Stimulated activated naive CD8-positive, alpha-beta T cell treated with anti-CD3 and anti-CD28 coated beads, Interleukin-15, Interleukin-2, amounts not matched to agents 100 ng/mL and 50 ng/mL, for 24 hours (primary cell): ENCODE data around the gene SLC7A1.

ENCODE experiments used
- H3K27ac Mint-ChIP-seq: one replicate; pipeline ENCODE4 v1.8.0; 2021; ENCODE audit warnings: mild to moderate bottlenecking, mixed read lengths
- H3K27me3 Mint-ChIP-seq: one replicate; pipeline ENCODE4 v1.8.0; 2021; ENCODE audit warnings: mixed read lengths
- H3K36me3 Mint-ChIP-seq: one replicate; pipeline ENCODE4 v1.8.0; 2021; ENCODE audit warnings: low read depth, mixed read lengths
- H3K4me1 Mint-ChIP-seq: one replicate; pipeline ENCODE4 v1.8.0; 2021; ENCODE audit warnings: low read depth, mixed read lengths
- H3K4me3 Mint-ChIP-seq: one replicate; pipeline ENCODE4 v1.8.0; 2021; ENCODE audit warnings: mild to moderate bottlenecking, mixed read lengths
- H3K9me3 Mint-ChIP-seq: one replicate; pipeline ENCODE4 v1.8.0; 2021; ENCODE audit warnings: mixed read lengths

SLC7A1 gene

GRCh38 chr13:29520671-29521070 is 74.8 kb downstream of the SLC7A1 start:
- no peaks in the 10 kb centered on the region for H3K9me3 Mint-ChIP-seq
- no peak overlapping the region for H3K27ac Mint-ChIP-seq
- H3K4me1 Mint-ChIP-seq, result no peaks in the 10 kb centered on the region
- H3K27me3 Mint-ChIP-seq, result no peaks in the 10 kb centered on the region
- H3K36me3 Mint-ChIP-seq, result peaks cover 75% of the 10 kb centered on the region
- no peak overlapping the region for H3K4me3 Mint-ChIP-seq

GRCh38 chr13:29519921-29520320 is 75.6 kb downstream of the SLC7A1 start:
- no peaks in the 10 kb centered on the region for H3K4me1 Mint-ChIP-seq
- no peaks in the 10 kb centered on the region for H3K9me3 Mint-ChIP-seq
- H3K36me3 Mint-ChIP-seq, result peaks cover 69% of the 10 kb centered on the region
- peak overlapping the region; percentile 54 for H3K27ac Mint-ChIP-seq
- H3K4me3 Mint-ChIP-seq, result no peak overlapping the region
- no peaks in the 10 kb centered on the region for H3K27me3 Mint-ChIP-seq

GRCh38 chr13:29516880-29517279 is 78.6 kb downstream of the SLC7A1 start:
- Mint-ChIP-seq H3K27ac (no peak overlapping the region), H3K36me3 (peaks cover 61% of the 10 kb centered on the region), H3K4me1 (no peaks in the 10 kb centered on the region)

GRCh38 chr13:29516012-29516411 is 79.5 kb downstream of the SLC7A1 start:
- H3K36me3 Mint-ChIP-seq, result peaks cover 56% of the 10 kb centered on the region
- H3K27ac Mint-ChIP-seq, result no peak overlapping the region
- no peaks in the 10 kb centered on the region for H3K9me3 Mint-ChIP-seq
- no peak overlapping the region for H3K4me3 Mint-ChIP-seq
- H3K4me1 Mint-ChIP-seq, result no peaks in the 10 kb centered on the region
- no peaks in the 10 kb centered on the region for H3K27me3 Mint-ChIP-seq

More at GRCh38 chr13:29516880-29517279, 78.6 kb downstream of the SLC7A1 start:
- Mint-ChIP-seq H3K9me3 (no peaks in the 10 kb centered on the region), H3K4me3 (no peak overlapping the region), H3K27me3 (no peaks in the 10 kb centered on the region)

- peaks cover 50% of the 10 kb centered on the region for H3K36me3 Mint-ChIP-seq
Measured at GRCh38 chr13:29515372-29515771, 80.1 kb downstream of the SLC7A1 start.

GRCh38 chr13:29514720-29515310 is 80.7 kb downstream of the SLC7A1 start:
- Mint-ChIP-seq H3K27ac (no peak overlapping the region), H3K36me3 (peaks cover 44% of the 10 kb centered on the region), H3K9me3 (no peaks in the 10 kb centered on the region), H3K4me3 (no peak overlapping the region), H3K4me1 (no peaks in the 10 kb centered on the region), H3K27me3 (no peaks in the 10 kb centered on the region)

More at GRCh38 chr13:29515372-29515771, 80.1 kb downstream of the SLC7A1 start:
- no peak overlapping the region for H3K4me3 Mint-ChIP-seq
- no peaks in the 10 kb centered on the region for H3K27me3 Mint-ChIP-seq
- no peak overlapping the region for H3K27ac Mint-ChIP-seq
- H3K9me3 Mint-ChIP-seq, result no peaks in the 10 kb centered on the region
- no peaks in the 10 kb centered on the region for H3K4me1 Mint-ChIP-seq

GRCh38 chr13:29513981-29514719 is 81.3 kb downstream of the SLC7A1 start:
- no peak overlapping the region for H3K27ac Mint-ChIP-seq

GRCh38 chr13:29513002-29513980 is 82.2 kb downstream of the SLC7A1 start:
- H3K4me3 Mint-ChIP-seq, result no peak overlapping the region
- peaks cover 43% of the 10 kb centered on the region for H3K36me3 Mint-ChIP-seq
- H3K27me3 Mint-ChIP-seq, result no peaks in the 10 kb centered on the region
- no peaks in the 10 kb centered on the region for H3K4me1 Mint-ChIP-seq
- peak overlapping the region; percentile 33 for H3K27ac Mint-ChIP-seq
- H3K9me3 Mint-ChIP-seq, result no peaks in the 10 kb centered on the region

More at GRCh38 chr13:29513981-29514719, 81.3 kb downstream of the SLC7A1 start:
- no peaks in the 10 kb centered on the region for H3K27me3 Mint-ChIP-seq
- no peaks in the 10 kb centered on the region for H3K9me3 Mint-ChIP-seq
- H3K4me1 Mint-ChIP-seq, result no peaks in the 10 kb centered on the region
- no peak overlapping the region for H3K4me3 Mint-ChIP-seq
- H3K36me3 Mint-ChIP-seq, result peaks cover 43% of the 10 kb centered on the region

- H3K4me3 Mint-ChIP-seq, result no peak overlapping the region
- peak overlapping the region; percentile 71 for H3K27ac Mint-ChIP-seq
- no peaks in the 10 kb centered on the region for H3K4me1 Mint-ChIP-seq
- no peaks in the 10 kb centered on the region for H3K9me3 Mint-ChIP-seq
- H3K36me3 Mint-ChIP-seq, result peaks cover 37% of the 10 kb centered on the region
- no peaks in the 10 kb centered on the region for H3K27me3 Mint-ChIP-seq
Measured at GRCh38 chr13:29511980-29512379, 83.5 kb downstream of the SLC7A1 start.

GRCh38 chr13:29511106-29511796 is 84.2 kb downstream of the SLC7A1 start:
- Mint-ChIP-seq H3K27me3 (no peaks in the 10 kb centered on the region), H3K9me3 (no peaks in the 10 kb centered on the region), H3K4me3 (no peak overlapping the region), H3K4me1 (no peaks in the 10 kb centered on the region), H3K36me3 (peaks cover 31% of the 10 kb centered on the region), H3K27ac (peak overlapping the region; percentile 55)

- H3K27me3 Mint-ChIP-seq, result no peaks in the 10 kb centered on the region
- no peak overlapping the region for H3K4me3 Mint-ChIP-seq
- H3K4me1 Mint-ChIP-seq, result no peaks in the 10 kb centered on the region
- no peak overlapping the region for H3K27ac Mint-ChIP-seq
- no peaks in the 10 kb centered on the region for H3K9me3 Mint-ChIP-seq
- H3K36me3 Mint-ChIP-seq, result peaks cover 29% of the 10 kb centered on the region
Measured at GRCh38 chr13:29510651-29511084, 84.8 kb downstream of the SLC7A1 start.

GRCh38 chr13:29509999-29510589 is 85.4 kb downstream of the SLC7A1 start:
- Mint-ChIP-seq H3K9me3 (no peaks in the 10 kb centered on the region), H3K36me3 (peaks cover 29% of the 10 kb centered on the region), H3K27me3 (no peaks in the 10 kb centered on the region), H3K27ac (no peak overlapping the region), H3K4me1 (no peaks in the 10 kb centered on the region), H3K4me3 (no peak overlapping the region)

- Mint-ChIP-seq H3K36me3 (peaks cover 27% of the 10 kb centered on the region), H3K27me3 (no peaks in the 10 kb centered on the region), H3K9me3 (no peaks in the 10 kb centered on the region), H3K4me3 (no peak overlapping the region), H3K27ac (peak overlapping the region; percentile 11), H3K4me1 (no peaks in the 10 kb centered on the region)
Measured at GRCh38 chr13:29508876-29509252, 86.6 kb downstream of the SLC7A1 start.
